ENCODE results near the gene CEACAM18.

DNA sequence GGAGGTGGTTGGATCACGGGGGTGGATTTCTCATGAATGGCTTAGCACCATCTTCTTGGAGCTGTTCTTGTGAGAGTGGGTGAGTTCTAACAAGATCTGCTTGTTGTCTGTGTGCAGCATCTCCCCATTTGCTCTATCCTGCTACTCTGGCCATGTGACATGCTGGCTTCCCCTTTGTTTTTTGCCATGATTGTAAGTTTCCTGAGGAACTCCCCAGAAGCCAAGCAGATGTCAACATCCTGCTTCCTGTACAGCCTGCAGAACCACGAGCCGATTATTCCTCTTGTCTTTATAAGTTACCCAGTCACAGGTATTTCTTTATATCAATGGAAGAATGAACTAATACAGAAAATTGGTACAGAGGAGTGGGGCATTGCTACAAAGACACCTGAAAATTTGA is 25.6 kb downstream of the CEACAM18 start:
- no peak for TF ChIP-seq FOXP2 (optimal IDR thresholded peaks at IDR 0.05; ENCODE audit: borderline replicate concordance, extremely low read depth, extremely low read length, insufficient read depth)
- TF ChIP-seq POLR2AphosphoS5 (IDR thresholded peaks at IDR 0.05; ENCODE audit: low read depth, low read length), result no peak
- no peak for TF ChIP-seq REST (IDR thresholded peaks at IDR 0.05; ENCODE audit: insufficient read depth in 1 of 2, low read depth in 2 of 2, low read length in 2 of 2)
- TF ChIP-seq SIN3A (IDR thresholded peaks at IDR 0.05; ENCODE audit: borderline replicate concordance, insufficient read depth, low read length), result no peak
